ENCODE data around the gene RLBP1.
A peak's percentile ranks its signal among the peaks of the same experiment; 100 is the strongest.

RLBP1 gene

GRCh38 chr15:89172921-89173320, 48.5 kb downstream of the RLBP1 start:
- Histone ChIP-seq H2AFZ (ENCODE audit: low read length) (no peak overlapping the region), H3F3A (ENCODE audit: low read depth) (no peaks in the 10 kb centered on the region), H3K9me2 (replicated peaks; ENCODE audit: low read depth, low read length) (no peaks in the 10 kb centered on the region), H3K4me1 (ENCODE audit: insufficient read depth, low read length, poor library complexity, severe bottlenecking) (peaks cover 3% of the 10 kb centered on the region), H3K4me3 (ENCODE audit: low read length, poor library complexity, severe bottlenecking) (no peak overlapping the region), H3K27me3 (ENCODE audit: insufficient read depth, low read length, poor library complexity, severe bottlenecking) (no peaks in the 10 kb centered on the region), H3K9ac (ENCODE audit: low read depth, low read length, poor library complexity, severe bottlenecking) (no peak overlapping the region), H3K36me3 (ENCODE audit: insufficient read depth, low read length) (peaks cover 35% of the 10 kb centered on the region; the same call in 1 of the 2 replicates), H3K79me2 (ENCODE audit: insufficient read depth, low read length) (no peaks in the 10 kb centered on the region), H4K20me1 (ENCODE audit: insufficient read depth, low read length, poor library complexity, severe bottlenecking) (no peaks in the 10 kb centered on the region), H3K4me2 (ENCODE audit: low read depth, low read length, poor library complexity, severe bottlenecking) (no peak overlapping the region), H3K9me3 (ENCODE audit: insufficient read depth, low read depth, low read length) (no peaks in the 10 kb centered on the region)
- no peak for TF ChIP-seq EZH2phosphoT487 (IDR thresholded peaks at IDR 0.05; ENCODE audit: borderline replicate concordance)
- TF ChIP-seq, protein P1, sequence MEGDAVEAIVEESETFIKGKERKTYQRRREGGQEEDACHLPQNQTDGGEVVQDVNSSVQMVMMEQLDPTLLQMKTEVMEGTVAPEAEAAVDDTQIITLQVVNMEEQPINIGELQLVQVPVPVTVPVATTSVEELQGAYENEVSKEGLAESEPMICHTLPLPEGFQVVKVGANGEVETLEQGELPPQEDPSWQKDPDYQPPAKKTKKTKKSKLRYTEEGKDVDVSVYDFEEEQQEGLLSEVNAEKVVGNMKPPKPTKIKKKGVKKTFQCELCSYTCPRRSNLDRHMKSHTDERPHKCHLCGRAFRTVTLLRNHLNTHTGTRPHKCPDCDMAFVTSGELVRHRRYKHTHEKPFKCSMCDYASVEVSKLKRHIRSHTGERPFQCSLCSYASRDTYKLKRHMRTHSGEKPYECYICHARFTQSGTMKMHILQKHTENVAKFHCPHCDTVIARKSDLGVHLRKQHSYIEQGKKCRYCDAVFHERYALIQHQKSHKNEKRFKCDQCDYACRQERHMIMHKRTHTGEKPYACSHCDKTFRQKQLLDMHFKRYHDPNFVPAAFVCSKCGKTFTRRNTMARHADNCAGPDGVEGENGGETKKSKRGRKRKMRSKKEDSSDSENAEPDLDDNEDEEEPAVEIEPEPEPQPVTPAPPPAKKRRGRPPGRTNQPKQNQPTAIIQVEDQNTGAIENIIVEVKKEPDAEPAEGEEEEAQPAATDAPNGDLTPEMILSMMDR (conservative IDR thresholded peaks at IDR 0.05; ENCODE audit: low read length): no peak

DNA sequence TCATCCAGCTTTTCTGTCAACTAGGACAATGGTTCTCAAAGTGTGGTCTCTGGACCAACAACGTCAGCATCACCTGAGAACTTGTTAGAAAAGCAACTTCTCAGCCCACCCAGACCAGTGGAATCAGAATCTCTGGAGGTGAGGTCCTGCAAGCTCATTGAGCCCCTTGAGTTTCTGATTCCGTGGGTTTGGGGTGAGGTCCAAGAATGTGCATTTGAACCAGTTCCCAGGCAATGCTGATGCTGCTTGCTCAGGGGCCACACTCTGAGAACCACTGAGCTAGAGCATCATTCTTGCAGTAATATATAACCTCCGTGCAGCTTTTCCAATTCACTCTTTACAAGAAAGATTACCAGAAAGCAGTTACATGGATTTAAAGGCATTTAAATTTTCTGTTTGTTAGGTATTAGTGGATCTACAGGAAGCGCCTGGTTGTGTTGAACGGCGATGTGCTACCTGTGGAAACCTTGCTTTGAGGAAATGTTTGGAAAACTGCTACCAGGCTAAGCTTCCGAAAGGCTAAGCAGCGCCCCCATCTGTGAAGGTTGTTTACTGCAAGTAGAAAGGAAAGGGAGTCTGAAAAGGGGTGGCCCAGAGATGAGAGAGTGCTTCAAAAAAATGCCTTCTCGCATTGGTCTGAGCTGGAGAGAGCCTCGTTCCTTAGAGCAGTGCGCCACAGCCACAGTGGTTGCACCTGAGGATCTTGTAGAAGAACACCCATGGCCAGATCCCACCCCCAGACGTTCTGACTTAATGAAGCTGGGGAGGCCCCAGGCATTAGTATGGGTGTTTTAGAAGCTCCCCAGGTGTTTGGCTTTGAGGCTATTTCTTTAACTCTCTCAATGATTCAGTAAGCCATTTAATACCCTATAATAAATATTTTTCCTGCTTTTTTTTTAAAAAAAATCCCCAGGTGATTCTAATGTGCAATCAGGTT, 50.0 kb downstream of the RLBP1 start:
- peaks cover 14% of the 10 kb centered on the region for H3K4me1 ChIP-seq (ENCODE audit: insufficient read depth, low read length, poor library complexity, severe bottlenecking)
- no peak for TF ChIP-seq EZH2phosphoT487 (IDR thresholded peaks at IDR 0.05; ENCODE audit: borderline replicate concordance)
- TF ChIP-seq, protein P1 (conservative IDR thresholded peaks at IDR 0.05; ENCODE audit: low read length): peak; percentile 97
- H2AFZ ChIP-seq (ENCODE audit: low read length): no peak overlapping the region
- no peak overlapping the region for H3K9ac ChIP-seq (ENCODE audit: low read depth, low read length, poor library complexity, severe bottlenecking)
- H3K9me2 ChIP-seq (replicated peaks; ENCODE audit: low read depth, low read length): no peaks in the 10 kb centered on the region
- no peaks in the 10 kb centered on the region for H3K27me3 ChIP-seq (ENCODE audit: insufficient read depth, low read length, poor library complexity, severe bottlenecking)
- H3K4me2 ChIP-seq (ENCODE audit: low read depth, low read length, poor library complexity, severe bottlenecking): no peak overlapping the region
- H3F3A ChIP-seq (ENCODE audit: low read depth): no peaks in the 10 kb centered on the region
- H3K9me3 ChIP-seq (ENCODE audit: insufficient read depth, low read depth, low read length): no peaks in the 10 kb centered on the region
- H3K4me3 ChIP-seq (ENCODE audit: low read length, poor library complexity, severe bottlenecking): no peak overlapping the region
- H3K36me3 ChIP-seq (ENCODE audit: insufficient read depth, low read length): peaks cover 23% of the 10 kb centered on the region; the same call in 1 of the 2 replicates
- no peaks in the 10 kb centered on the region for H4K20me1 ChIP-seq (ENCODE audit: insufficient read depth, low read length, poor library complexity, severe bottlenecking)
- H3K79me2 ChIP-seq (ENCODE audit: insufficient read depth, low read length): no peaks in the 10 kb centered on the region

- H3K9ac ChIP-seq (ENCODE audit: low read depth, low read length, poor library complexity, severe bottlenecking): no peak overlapping the region
- TF ChIP-seq, protein P1 (conservative IDR thresholded peaks at IDR 0.05; ENCODE audit: low read length): no peak
- no peak for TF ChIP-seq EZH2phosphoT487 (IDR thresholded peaks at IDR 0.05; ENCODE audit: borderline replicate concordance)
- H3K9me2 ChIP-seq (replicated peaks; ENCODE audit: low read depth, low read length): no peaks in the 10 kb centered on the region
- H3K4me1 ChIP-seq (ENCODE audit: insufficient read depth, low read length, poor library complexity, severe bottlenecking): peaks cover 14% of the 10 kb centered on the region
- no peak overlapping the region for H3K4me3 ChIP-seq (ENCODE audit: low read length, poor library complexity, severe bottlenecking)
- H3K9me3 ChIP-seq (ENCODE audit: insufficient read depth, low read depth, low read length): no peaks in the 10 kb centered on the region
- H3F3A ChIP-seq (ENCODE audit: low read depth): no peaks in the 10 kb centered on the region
- no peak overlapping the region for H3K4me2 ChIP-seq (ENCODE audit: low read depth, low read length, poor library complexity, severe bottlenecking)
- peaks cover 14% of the 10 kb centered on the region; the same call in 1 of the 2 replicates for H3K36me3 ChIP-seq (ENCODE audit: insufficient read depth, low read length)
- H3K79me2 ChIP-seq (ENCODE audit: insufficient read depth, low read length): no peaks in the 10 kb centered on the region
- no peak overlapping the region for H2AFZ ChIP-seq (ENCODE audit: low read length)
- no peaks in the 10 kb centered on the region for H3K27me3 ChIP-seq (ENCODE audit: insufficient read depth, low read length, poor library complexity, severe bottlenecking)
- no peaks in the 10 kb centered on the region for H4K20me1 ChIP-seq (ENCODE audit: insufficient read depth, low read length, poor library complexity, severe bottlenecking)
Measured at GRCh38 chr15:89170364-89170763, 51.0 kb downstream of the RLBP1 start.
